Jurkat, Clone E6-1 (cell line): ENCODE measurements around the gene DLAT. TPM values are rescaled to one million over a fixed set of nuclear protein-coding genes. Genes with fewer than 3 reads are reported as not detected.
"Not testable (repeated sequence)": the region's sequence is repeated elsewhere in the genome, so short reads cannot be mapped to it uniquely, and the experiment has no call there.

ENCODE experiments used
- DNase-seq: peaks from one replicate; pipeline ENCODE4 v3.0.0-alpha.2; 2011; ENCODE audit warnings: low read depth, low spot score
- H3K4me3 ChIP-seq: 2 replicates; pipeline ENCODE4 v1.5.1; 2011; ENCODE audit warnings: mild to moderate bottlenecking, low read length, control low read depth, moderate library complexity
- polyA plus RNA-seq: library from polyadenylated mRNA; unstranded; fragments of >200 nt; gene quantifications from one replicate; pipeline ENCODE4 v1.2.1, GENCODE V29; 2012; ENCODE audit warnings: missing spikeins; ENCODE audit not compliant: insufficient read length, insufficient read depth

Gene DLAT
- polyA plus RNA-seq: 54.8 TPM

DNA sequence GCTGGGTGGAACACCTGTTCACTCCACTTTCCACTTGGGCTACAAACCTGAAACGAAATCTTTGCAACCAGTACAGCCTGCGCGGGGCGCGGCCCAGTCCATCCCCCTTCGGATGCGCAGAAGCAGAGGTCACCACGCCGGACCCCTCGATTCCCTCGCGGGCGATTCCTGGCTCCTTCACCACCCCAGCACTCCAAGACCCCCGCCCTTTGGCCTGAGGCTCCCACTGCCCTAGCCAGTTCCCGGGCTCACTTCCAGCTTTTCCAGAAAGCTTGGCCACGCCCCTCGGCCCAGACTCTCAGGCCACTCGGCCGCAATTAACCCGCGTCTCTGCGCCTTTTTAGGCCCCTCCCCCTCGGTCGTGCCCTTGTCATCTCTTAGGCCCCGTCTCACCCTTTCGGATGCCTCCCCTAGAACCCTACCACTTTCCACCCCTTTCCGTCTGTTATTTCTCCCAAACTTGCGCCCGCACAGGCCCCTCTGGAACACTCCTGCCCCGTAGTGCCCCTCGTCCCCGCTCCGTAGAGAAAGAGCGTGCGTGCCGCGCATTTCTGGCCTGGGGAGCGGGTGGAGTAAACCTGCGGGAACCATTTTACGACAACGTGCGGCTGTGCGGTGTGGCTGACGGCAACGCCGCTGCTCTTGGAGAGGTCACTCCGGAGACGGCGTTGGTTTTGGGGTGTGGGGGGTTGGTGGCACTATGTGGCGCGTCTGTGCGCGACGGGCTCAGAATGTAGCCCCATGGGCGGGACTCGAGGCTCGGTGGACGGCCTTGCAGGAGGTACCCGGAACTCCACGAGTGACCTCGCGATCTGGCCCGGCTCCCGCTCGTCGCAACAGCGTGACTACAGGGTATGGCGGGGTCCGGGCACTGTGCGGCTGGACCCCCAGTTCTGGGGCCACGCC is at the start of gene DLAT:
TSS of gene DLAT (plus strand) at position 636 of the 906 bp plus-strand sequence. CDS start at position 701, 65 bp downstream.
- peak; percentile 87 for DNase-seq
- H3K4me3 ChIP-seq: peak within 1 kb of the TSS; percentile 96

DNA sequence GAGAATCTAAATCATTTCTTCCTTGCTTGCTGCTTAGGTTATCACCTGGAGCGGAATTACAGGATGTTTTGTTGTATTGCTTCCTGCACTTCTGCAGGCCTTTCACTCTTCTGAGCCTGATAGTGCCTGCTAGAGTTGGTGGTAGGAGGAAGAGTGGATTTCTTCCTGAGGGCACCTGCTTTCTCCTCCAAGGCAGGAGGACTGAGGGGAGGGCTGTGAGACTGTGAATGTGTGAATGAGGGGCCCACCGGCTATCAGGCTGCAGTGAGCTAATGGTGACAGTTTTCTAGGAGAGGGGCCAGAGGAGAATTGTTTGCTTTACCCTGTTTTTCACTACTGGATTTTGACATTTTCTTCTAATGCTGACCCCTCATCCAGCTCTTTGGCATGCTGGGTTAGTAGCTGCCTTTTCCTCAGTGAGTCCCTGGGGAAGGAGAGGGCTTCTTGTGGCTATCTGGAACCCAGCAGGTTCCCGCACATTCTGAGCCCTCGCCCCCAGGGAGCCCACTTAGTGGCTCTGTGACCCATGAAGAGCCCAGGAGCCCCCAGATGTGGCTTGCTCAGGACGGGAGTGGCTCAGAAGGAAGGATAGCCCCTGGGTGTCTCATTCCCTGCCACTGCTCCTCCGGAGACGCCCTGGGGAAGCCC is 49.0 kb upstream of the DLAT start:
- no peak for DNase-seq
- H3K4me3 ChIP-seq: no peak overlapping the region

DNA sequence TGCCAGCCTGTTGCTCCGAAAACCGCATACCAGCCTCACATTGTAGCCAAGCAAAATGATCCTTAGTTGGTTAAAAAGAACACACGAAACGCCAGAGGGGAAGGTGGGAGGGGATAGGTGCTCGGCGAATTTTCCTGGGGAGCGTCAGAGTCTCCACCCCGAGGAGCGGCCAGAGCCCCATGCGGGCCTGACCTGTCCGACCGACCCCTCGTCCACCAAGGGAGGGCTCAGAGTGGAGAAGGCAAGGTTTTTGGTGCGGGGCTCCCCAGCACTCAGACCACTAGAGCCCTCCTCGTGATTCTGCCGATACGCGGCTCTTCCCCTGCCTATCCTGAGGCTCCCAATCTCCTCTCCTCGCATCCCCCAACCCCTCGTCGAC is 48.5 kb upstream of the DLAT start:
- no peak overlapping the region for H3K4me3 ChIP-seq
- DNase-seq: no peak

DNA sequence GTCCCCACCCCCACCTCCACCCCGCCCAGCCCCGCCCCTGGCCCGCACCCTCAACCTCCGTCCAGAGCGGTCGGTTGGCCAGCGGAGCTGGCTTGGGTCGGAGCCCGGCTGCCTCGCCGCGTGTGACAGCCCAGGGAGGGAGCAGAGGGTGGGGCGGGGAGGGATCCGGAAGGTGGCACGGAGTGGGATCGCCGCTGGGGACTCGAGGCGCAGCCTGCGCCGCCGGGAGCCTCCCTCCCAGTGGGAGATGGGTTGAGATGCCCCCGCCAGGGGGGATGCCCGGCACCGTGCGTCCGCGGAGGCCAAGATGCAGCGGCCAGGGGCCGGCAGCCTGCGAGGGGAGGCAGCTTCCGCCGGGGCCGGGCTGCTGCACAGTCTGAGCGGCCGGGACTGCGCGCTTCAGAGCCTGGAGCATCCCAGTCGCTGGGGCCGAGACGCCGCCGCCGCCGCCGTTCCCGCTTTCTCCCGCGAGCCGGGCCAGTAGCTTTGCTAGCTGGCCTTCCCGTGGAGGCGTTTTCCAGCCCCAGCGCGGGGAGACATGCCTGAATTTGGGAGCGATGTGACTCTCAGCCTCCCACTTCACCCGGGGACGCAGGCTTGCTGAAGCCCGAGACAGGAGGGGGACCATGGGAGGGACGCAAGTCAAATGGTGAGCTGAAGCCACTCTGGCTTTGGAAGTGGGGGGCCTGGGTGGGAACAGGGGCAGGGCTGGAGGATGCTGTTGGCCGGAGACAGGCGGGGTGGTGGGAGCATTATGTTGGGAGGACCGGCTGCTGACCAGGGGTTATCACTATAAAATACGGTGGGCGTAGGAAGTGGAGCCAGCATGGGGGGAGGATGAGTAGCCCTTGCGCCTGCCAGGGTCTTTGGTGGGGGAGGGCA is 47.8 kb upstream of the DLAT start:
- DNase-seq: no peak

DNA sequence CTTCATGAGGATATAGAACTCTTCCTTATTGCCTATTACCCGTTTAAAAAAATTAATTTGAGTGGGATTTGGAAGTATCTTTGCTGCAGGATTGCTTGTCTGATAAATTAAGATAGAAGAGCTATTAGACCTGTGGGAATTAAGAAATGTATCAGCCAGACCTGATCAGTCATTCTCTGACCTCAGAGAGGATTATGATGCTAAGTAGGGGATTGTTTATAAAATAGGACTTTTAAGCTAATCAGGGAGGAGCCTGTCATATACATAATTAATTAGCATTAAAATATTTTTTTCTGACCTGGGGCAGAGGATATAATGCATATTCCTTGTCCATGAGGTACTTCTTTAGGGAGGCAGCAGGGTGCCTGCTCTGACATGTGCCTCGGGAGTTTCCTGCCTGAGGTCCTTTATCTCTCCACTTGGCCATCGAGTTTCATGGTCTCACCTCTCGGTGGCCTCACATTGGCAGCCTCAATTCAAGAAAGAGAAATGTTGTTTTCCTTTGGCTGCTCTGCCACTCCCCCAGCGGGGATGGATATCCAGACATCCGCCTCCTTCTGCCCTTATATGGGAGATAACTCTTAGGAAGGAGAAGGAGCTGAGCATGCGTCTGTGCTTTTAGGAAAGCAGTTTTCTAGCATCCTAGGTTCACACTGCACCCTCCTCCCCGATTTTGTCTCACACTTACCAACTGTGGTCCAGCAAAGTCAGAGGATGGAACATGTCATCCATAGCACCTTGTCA is 47.0 kb upstream of the DLAT start:
- no peak for DNase-seq
- H3K4me3 ChIP-seq: no peak overlapping the region

More for the DNA sequence above, 47.8 kb upstream of the DLAT start:
- H3K4me3 ChIP-seq: no peak overlapping the region

DNA sequence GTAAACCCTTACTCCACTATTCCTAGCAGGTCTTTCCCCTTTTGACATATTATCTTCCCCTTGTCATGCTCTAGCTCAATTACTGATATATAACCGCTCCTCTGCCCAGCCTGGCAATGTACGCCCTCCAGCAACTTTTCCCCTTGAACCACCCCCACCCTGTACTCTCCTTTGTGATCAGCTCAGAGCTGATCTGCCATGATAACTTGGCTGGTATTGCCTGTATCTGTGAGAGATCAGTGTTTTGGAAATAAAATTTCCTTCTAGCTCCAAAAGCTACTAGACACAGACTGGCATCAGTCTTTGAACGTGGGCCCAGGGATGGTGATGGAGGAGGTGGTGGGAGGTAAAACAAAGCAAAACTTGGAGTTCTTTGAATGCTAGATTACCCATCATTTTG is 45.1 kb upstream of the DLAT start:
- DNase-seq: no peak
- H3K4me3 ChIP-seq: no peak overlapping the region

DNA sequence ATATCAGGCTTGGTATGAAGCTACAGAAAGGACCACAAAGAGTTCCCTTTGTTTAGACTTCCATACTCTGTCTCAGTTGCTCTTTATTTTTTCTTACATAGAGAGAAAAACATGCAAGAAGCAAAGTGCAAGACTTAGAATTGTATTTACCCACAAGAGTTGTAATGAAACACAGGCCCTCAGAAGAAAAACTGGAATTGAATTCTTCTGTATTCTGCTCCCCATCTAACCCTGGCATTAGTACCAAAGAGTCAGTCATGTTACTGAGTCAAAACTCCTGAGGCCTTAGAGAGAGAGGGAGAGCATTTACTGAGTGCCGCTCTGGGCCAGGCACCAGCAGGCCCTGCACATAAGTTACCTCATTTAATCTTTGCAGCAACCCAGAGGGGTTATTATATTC is 43.9 kb upstream of the DLAT start:
- no peak for DNase-seq
- H3K4me3 ChIP-seq: no peak overlapping the region

DNA sequence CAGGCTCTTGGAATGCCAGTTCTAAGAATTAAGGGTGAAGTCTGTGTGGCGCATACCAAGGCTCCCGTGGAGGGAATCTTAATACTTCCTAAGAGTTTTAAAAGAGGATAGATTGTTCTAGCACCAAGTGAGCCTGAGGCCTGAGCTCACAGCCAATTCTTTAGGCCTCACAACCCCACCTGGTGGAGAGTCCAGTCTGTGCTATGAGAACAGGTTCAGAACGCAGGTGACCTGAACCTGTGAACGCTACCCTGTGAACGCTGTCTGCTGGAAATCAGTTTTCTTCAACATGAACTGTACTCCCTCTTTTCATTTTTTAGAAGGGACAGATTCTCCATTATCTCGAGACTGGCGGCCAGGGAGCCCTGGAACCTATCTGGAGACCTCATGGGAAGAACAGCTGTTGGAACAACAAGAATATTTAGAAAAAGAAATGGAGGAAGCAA is 43.2 kb upstream of the DLAT start:
- no peak overlapping the region for H3K4me3 ChIP-seq
- no peak for DNase-seq

DNA sequence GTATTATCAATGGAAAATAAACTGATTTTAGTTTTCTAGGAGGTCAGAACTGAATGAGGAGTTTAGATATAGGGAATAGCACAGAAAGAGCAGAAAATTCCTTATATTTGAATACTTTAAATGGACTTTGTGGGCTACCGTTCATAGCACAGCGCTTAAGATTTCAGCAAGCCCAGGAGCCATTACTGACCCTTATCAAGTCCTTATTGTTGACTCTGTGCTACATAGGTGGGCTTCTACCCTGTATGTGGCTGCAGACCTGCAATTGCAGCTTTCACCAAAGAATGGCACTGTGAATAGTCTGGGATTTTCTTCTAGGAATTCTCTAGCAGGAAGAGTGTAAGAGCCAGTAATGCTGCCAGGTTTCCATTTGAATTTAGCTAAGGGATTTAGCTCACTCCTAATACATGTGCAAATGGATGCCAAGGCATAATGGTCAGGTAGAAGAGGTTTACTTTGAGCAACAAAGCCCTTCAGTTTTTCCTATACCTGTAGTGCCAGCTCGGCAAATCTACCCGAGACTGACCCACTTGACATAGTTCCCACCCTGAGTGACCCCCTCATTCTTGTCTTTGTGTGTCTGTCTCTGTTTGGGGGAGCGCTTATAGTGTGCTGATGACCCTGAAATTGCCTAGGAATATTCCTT is 42.5 kb upstream of the DLAT start:
- H3K4me3 ChIP-seq: no peak overlapping the region
- no peak for DNase-seq

DNA sequence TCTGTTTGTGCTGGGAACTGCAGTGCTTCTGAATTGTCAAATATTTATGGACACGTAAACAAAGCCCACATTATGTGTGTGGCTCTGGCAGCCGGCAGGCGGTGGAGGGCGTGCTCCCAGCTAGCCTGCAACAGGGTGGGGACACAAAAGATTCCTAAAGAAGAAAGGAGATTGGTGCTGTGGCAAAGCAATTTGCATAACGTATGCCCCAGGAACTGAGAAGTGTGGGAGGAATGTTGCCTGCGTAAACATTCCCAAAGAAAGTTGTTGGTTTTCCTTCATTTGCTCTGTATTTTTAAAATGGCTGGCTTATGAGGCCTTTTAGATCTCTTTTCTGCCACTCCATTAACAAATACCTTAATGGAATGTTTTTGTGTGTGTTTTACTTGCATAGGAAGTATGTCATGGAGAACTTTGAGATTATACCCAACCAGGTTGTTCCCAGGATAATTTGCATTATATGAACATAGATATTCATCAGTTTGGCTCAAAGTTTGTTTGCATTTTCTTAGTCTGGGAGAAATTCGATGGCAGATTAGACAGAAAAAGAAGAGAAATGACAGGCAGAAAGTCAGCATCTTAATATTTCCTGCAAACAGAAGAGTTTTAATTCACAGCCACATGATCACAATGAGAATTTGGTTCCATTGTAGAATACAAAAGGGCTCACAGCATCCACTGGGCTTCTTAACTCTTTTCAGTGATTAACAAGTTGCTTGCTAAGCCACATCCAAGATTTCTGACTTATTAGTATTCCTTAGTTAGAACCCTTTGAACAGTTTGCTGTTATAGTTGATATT is 41.8 kb upstream of the DLAT start:
- no peak for DNase-seq

DNA sequence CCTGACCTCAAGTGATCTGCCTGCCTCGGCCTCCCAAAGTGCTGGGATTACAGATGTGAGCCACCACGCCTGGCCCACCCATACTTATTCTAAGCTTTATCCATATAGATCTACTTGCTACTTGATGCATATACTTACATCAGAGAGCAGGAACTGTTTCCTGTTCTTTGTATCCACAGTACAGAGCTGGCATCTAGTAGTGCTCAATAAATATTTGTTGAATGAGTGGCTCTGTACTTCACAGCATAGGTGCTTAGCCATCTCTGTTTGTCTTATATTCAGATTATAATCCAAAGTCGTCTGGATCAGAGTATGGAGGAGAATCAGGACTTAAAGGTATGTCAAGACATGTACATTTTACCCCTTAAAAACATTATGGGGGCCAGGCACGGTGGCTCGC is 38.6 kb upstream of the DLAT start:
- H3K4me3 ChIP-seq: no peak overlapping the region
- DNase-seq: no peak

More for the DNA sequence above, 41.8 kb upstream of the DLAT start:
- no peak overlapping the region for H3K4me3 ChIP-seq

DNA sequence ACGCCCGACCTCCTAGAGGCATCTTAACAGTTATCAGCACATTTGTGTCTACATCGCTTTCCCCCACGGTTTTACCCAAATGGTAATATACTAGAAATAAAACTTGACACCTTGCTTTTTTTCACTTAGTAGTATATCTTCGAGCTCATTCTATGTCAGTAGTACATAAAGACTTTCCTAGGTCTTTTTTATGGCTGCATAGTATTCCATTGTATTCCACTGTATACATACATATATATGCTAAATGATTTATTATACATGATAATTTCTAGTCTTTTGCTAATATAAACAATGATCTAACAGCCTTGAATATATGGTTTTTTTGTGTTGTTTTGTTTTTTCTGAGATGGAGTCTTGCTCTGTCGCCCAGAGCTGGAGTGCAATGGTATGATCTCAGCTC is 34.8 kb upstream of the DLAT start:
- DNase-seq: no peak
- H3K4me3 ChIP-seq: no peak overlapping the region

DNA sequence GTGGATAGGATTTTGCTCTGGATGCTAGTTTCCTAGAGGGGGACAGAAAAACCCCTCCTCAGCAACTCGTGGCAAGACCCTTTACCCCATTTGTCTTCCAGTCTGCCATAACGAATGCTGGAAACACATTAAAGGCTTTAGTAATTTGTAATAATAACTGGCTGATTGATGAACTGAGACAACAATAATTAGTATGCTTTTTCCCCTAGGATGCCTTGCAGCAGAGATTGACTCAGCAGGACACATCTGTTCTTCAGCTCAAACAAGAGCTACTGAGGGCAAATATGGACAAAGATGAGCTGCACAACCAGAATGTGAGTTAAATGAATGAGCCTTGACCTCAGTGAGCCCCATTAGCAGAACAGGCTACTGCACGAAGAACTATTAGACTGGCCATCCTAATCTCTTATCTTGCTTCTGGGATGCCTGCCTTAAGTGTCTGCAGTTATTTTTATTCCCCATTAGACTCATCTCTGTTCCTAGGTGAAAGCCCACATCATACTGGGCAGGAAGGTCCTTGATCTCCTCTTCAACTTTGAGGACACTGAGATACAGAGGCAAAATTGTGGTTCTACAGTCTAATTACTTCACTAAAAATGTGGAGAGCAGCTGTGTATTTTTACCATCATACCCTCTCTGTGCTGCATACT is 32.9 kb upstream of the DLAT start:
- no peak overlapping the region for H3K4me3 ChIP-seq
- DNase-seq: no peak

DNA sequence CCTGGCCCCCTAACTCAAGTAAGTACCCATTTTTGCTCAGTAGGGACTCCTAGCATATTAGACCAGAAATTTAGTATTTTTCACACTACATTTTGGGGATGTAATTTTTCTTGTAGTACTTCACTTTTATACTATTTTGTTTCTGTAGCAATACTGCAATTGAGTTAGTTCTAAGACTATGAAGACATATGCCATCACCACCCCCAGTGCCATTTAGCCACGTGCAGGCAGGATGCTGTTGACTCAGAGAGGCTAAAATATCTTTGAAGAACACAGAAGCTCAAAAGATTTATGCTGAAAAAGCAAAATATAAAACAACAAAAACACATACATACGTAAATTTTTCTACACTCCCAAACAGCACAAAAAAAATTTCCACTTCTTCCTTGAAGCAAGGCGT is 29.1 kb upstream of the DLAT start:
- no peak overlapping the region for H3K4me3 ChIP-seq
- DNase-seq: no peak

DNA sequence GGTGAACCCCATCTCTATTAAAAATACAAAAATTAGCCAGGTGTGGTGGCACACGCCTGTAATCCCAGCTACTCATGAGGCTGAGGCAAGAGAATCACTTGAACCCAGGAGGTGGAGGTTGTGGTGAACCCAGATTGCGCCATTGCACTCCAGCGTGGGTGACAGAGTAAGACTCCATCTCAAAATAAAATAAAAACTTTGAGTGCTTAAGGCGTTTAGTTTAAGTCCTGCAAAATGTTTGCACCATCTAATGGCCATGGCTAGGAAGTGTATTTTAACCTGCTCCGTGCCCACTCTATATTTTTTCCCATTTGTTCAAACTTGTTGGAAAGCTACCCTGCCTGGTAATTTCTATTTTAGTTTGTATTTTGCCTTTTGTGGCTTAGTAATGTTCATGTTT is 28.5 kb upstream of the DLAT start:
- H3K4me3 ChIP-seq, DNase-seq: not testable (repeated sequence)

DNA sequence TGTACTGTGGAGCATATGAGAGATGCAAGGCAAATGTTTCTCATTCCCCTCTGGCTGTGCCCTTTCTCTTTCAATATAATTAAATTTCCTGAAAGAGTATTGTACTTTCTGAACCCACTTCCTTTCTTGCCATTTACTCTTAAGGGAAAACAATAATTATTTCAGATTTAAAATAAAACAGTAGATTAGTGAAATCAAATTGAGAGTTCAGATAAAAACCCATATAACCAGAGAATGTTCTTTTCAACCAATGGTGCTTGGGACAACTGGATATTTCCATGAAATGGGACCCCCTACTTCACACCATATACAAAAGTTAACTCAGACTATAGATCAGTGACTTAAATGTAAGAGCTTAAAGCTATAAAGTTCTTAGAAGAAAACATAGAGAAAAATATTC is 26.1 kb upstream of the DLAT start:
- no peak overlapping the region for H3K4me3 ChIP-seq
- no peak for DNase-seq

DNA sequence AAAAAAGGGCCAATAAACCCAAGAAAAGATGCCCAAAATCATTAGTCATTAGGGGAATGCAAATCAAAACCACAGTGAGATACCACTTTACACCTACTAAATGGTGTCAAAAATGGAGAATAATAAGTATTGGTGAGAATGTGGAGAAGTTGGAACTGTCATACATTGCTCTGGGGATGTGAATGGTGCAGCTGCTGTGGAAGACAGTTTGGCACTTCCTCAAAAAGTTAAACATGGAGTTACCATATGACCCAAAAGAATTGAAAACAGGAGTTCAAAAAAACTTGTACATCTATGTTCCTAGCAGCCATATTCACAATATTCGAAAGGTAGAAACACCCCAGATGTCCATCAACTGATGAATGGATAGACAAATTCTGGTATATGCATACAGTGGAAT is 24.5 kb upstream of the DLAT start:
- no peak for DNase-seq
- H3K4me3 ChIP-seq: no peak overlapping the region
